K562 (cell line): Measurements from ENCODE around the gene C1orf105.

Experiments
- CEBPG ChIP-seq, 3 experiments: fragments of 200-800 bp in 1 of 3; sonication (Bioruptor generic) in 1 of 3; sonication (generic) in 1 of 3; formaldehyde crosslinking in 1 of 3; IDR thresholded peaks in 2 of 3; conservative IDR thresholded peaks in 1 of 3; 2 replicates each; pipeline versions ENCODE4 v1.6.1 to v1.8.0; 2016 to 2022; ENCODE audit warnings: missing compliant biosample characterization in 2 of 3, missing genetic modification characterization in 2 of 3, mild to moderate bottlenecking in 1 of 3, missing genetic modification reagents in 1 of 3
- EGR1 ChIP-seq: fragments of 450-650 bp; conservative IDR thresholded peaks from 2 replicates; pipeline ENCODE4 v1.6.1; 2017; ENCODE audit warnings: mild to moderate bottlenecking
- EP300 ChIP-seq: IDR thresholded peaks from 2 replicates; pipeline ENCODE4 v1.6.1; 2012; ENCODE audit warnings: low read length, improper control_type of control experiment
- MTA3 ChIP-seq: fragments of 450-650 bp; formaldehyde crosslinking; IDR thresholded peaks from 2 replicates; pipeline ENCODE4 v1.6.1; 2017; ENCODE audit warnings: mild to moderate bottlenecking, borderline replicate concordance
- MXI1 ChIP-seq: IDR thresholded peaks from 2 replicates; pipeline ENCODE4 v1.6.1; 2011; ENCODE audit warnings: low read depth, mild to moderate bottlenecking, improper control_type of control experiment, low read length
- POLR2AphosphoS5 ChIP-seq: IDR thresholded peaks from 2 replicates; pipeline ENCODE4 v1.6.1; 2011; ENCODE audit warnings: mild to moderate bottlenecking, low read depth, low read length, moderate library complexity; ENCODE audit not compliant: control insufficient read depth, insufficient read depth
- YY1 ChIP-seq, 3 experiments: IDR thresholded peaks; 2 replicates each; pipeline ENCODE4 v1.6.1; 2011; ENCODE audit warnings: low read length in 2 of 3, mild to moderate bottlenecking in 2 of 3, moderate library complexity in 2 of 3, borderline replicate concordance in 1 of 3, control low read depth in 1 of 3, low read depth in 1 of 3; ENCODE audit not compliant: insufficient read depth in 3 of 3, insufficient replicate concordance in 2 of 3, control insufficient read depth in 1 of 3, insufficient read length in 1 of 3; ENCODE audit errors: extremely low read depth in 1 of 3
- TF ChIP-seq, protein P1 (sequence below), 3 experiments: IDR thresholded peaks in 2 of 3; conservative IDR thresholded peaks in 1 of 3; 2 replicates each; pipeline ENCODE4 v1.5.1; 2011 to 2012; ENCODE audit warnings: low read length in 3 of 3, mild to moderate bottlenecking in 3 of 3, control low read depth in 2 of 3, improper control_type of control experiment in 1 of 3, inconsistent platforms in 1 of 3, low read depth in 1 of 3, mixed read lengths in 1 of 3, moderate library complexity in 1 of 3; ENCODE audit not compliant: insufficient read depth in 2 of 3
- TF ChIP-seq, protein P2 (sequence below), 2 experiments: fragments of 450-650 bp; formaldehyde crosslinking in 1 of 2; IDR thresholded peaks; 2 replicates each; pipeline versions ENCODE4 v1.4.0 to v1.6.1; 2014 to 2020; ENCODE audit warnings: mild to moderate bottlenecking in 2 of 2, borderline replicate concordance in 1 of 2, low read depth in 1 of 2
- TF ChIP-seq, protein P3 (sequence below): IDR thresholded peaks from 2 replicates; pipeline ENCODE4 v1.6.1; 2016; ENCODE audit warnings: missing genetic modification characterization, missing compliant biosample characterization

DNA sequence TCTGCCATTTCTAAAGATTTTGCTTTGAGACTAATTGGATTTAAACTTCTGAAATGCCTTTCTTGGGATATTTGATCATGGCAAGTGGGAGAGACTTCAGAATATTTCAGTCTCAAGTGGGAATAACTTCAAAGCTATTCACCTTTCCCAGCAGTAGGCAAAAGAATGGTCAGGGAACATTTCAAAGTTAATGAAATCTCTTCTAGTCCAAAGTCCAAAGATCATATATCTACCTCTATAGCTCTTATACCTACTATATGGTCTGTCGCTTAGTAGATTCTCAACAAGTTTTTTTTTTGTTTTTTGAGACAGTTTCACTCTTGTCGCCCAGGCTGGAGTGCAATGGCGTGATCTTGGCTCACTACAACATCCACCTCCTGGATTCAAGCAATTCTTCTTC, 67.9 kb downstream of the C1orf105 start:
- TF ChIP-seq EGR1 (no peak), CEBPG (CRISPR knock-in tag; IDR thresholded peaks at IDR 0.05) (no peak), CEBPG (tag; conservative IDR thresholded peaks at IDR 0.05 in 1 of 2, IDR thresholded peaks at IDR 0.05 in 1 of 2) (no peak), POLR2AphosphoS5 (no peak), EP300 (no peak), YY1 (IDR thresholded peaks at IDR 0.05; ENCODE audit: borderline replicate concordance in 1 of 3, control insufficient read depth in 1 of 3, extremely low read depth in 1 of 3, insufficient read depth in 3 of 3, insufficient read length in 1 of 3, insufficient replicate concordance in 2 of 3, low read depth in 1 of 3, low read length in 2 of 3) (no peak), MTA3 (no peak), MXI1 (no peak)
- TF ChIP-seq, protein P1, sequence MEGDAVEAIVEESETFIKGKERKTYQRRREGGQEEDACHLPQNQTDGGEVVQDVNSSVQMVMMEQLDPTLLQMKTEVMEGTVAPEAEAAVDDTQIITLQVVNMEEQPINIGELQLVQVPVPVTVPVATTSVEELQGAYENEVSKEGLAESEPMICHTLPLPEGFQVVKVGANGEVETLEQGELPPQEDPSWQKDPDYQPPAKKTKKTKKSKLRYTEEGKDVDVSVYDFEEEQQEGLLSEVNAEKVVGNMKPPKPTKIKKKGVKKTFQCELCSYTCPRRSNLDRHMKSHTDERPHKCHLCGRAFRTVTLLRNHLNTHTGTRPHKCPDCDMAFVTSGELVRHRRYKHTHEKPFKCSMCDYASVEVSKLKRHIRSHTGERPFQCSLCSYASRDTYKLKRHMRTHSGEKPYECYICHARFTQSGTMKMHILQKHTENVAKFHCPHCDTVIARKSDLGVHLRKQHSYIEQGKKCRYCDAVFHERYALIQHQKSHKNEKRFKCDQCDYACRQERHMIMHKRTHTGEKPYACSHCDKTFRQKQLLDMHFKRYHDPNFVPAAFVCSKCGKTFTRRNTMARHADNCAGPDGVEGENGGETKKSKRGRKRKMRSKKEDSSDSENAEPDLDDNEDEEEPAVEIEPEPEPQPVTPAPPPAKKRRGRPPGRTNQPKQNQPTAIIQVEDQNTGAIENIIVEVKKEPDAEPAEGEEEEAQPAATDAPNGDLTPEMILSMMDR (IDR thresholded peaks at IDR 0.05 in 2 of 3, conservative IDR thresholded peaks at IDR 0.05 in 1 of 3; ENCODE audit: insufficient read depth in 2 of 3, low read depth in 1 of 3, low read length in 3 of 3): no peak
- TF ChIP-seq, protein P2, sequence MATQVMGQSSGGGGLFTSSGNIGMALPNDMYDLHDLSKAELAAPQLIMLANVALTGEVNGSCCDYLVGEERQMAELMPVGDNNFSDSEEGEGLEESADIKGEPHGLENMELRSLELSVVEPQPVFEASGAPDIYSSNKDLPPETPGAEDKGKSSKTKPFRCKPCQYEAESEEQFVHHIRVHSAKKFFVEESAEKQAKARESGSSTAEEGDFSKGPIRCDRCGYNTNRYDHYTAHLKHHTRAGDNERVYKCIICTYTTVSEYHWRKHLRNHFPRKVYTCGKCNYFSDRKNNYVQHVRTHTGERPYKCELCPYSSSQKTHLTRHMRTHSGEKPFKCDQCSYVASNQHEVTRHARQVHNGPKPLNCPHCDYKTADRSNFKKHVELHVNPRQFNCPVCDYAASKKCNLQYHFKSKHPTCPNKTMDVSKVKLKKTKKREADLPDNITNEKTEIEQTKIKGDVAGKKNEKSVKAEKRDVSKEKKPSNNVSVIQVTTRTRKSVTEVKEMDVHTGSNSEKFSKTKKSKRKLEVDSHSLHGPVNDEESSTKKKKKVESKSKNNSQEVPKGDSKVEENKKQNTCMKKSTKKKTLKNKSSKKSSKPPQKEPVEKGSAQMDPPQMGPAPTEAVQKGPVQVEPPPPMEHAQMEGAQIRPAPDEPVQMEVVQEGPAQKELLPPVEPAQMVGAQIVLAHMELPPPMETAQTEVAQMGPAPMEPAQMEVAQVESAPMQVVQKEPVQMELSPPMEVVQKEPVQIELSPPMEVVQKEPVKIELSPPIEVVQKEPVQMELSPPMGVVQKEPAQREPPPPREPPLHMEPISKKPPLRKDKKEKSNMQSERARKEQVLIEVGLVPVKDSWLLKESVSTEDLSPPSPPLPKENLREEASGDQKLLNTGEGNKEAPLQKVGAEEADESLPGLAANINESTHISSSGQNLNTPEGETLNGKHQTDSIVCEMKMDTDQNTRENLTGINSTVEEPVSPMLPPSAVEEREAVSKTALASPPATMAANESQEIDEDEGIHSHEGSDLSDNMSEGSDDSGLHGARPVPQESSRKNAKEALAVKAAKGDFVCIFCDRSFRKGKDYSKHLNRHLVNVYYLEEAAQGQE (IDR thresholded peaks at IDR 0.05; ENCODE audit: borderline replicate concordance): no peak
- TF ChIP-seq, protein P2 (CRISPR knock-in tag; IDR thresholded peaks at IDR 0.05; ENCODE audit: low read depth): no peak
- TF ChIP-seq, protein P3, sequence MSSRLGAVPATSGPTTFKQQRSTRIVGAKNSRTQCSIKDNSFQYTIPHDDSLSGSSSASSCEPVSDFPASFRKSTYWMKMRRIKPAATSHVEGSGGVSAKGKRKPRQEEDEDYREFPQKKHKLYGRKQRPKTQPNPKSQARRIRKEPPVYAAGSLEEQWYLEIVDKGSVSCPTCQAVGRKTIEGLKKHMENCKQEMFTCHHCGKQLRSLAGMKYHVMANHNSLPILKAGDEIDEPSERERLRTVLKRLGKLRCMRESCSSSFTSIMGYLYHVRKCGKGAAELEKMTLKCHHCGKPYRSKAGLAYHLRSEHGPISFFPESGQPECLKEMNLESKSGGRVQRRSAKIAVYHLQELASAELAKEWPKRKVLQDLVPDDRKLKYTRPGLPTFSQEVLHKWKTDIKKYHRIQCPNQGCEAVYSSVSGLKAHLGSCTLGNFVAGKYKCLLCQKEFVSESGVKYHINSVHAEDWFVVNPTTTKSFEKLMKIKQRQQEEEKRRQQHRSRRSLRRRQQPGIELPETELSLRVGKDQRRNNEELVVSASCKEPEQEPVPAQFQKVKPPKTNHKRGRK (tag): no peak
